ENCODE measurements around the gene SCAMP2.

- TF ChIP-seq, protein P1, sequence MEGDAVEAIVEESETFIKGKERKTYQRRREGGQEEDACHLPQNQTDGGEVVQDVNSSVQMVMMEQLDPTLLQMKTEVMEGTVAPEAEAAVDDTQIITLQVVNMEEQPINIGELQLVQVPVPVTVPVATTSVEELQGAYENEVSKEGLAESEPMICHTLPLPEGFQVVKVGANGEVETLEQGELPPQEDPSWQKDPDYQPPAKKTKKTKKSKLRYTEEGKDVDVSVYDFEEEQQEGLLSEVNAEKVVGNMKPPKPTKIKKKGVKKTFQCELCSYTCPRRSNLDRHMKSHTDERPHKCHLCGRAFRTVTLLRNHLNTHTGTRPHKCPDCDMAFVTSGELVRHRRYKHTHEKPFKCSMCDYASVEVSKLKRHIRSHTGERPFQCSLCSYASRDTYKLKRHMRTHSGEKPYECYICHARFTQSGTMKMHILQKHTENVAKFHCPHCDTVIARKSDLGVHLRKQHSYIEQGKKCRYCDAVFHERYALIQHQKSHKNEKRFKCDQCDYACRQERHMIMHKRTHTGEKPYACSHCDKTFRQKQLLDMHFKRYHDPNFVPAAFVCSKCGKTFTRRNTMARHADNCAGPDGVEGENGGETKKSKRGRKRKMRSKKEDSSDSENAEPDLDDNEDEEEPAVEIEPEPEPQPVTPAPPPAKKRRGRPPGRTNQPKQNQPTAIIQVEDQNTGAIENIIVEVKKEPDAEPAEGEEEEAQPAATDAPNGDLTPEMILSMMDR (conservative IDR thresholded peaks at IDR 0.05 in 1 of 2, IDR thresholded peaks at IDR 0.05 in 1 of 2; ENCODE audit: extremely low read depth in 1 of 2, insufficient read depth in 1 of 2, low read depth in 1 of 2, low read length in 2 of 2): no peak
- TF ChIP-seq EZH2 (IDR thresholded peaks at IDR 0.05; ENCODE audit: borderline replicate concordance, low read length): no peak
Measured at GRCh38 chr15:74870436-74871215, 2.5 kb downstream of the SCAMP2 start.
